ENCODE data around the gene YOD1. TPM values are rescaled to one million over a fixed set of nuclear protein-coding genes. Genes with fewer than 3 reads are reported as not detected.
A peak's percentile ranks its signal among the peaks of the same experiment; 100 is the strongest.

The YOD1 gene
- total and polyA plus RNA-seq, 2 of the 4 experiments (the other 2 are of a cell fraction): 1.8 to 5.4 TPM

DNA sequence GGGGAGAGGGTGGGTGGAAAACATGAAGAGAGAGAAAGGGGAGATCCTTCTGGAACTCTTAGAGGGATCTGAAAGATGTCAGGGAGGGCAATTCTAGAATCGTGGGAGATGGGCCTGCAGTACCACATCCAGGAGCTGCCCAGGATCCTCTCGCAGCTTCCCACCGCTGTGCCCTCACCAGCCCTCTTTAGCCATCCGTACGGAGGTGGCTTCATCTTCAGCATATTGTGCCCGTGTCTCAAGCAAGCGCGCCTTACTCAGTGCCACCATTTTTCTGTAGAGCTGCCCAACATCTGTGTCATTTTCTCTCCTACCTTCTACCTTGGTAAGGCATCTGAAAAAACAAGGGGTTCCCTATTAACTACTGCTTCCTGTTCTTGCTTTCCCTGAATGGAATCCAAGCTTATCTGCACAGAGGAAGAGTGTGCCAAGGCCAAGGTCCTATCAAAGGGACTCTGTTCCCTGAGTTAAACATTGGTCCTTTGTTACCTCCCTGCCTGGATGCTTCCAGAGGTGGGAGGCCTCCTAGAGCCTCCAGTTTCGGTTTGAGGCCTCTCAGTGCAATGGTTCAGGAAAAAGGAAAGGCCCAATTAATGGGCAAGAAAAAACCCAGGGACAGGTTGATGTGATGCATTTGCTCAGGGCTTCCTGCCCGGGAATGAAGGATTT is 41.7 kb downstream of the YOD1 start:
- WGBS, 2 experiments (ENCODE audit: extremely low coverage in 2 of 2, insufficient read length in 1 of 2): 92% methylated on average over 9 of the region's 10 CpGs; no CpG with 5 or more reads in 1 of the 2 experiments
- Histone ChIP-seq H2BK15ac (ENCODE audit: low read depth, low read length) (no peak overlapping the region), H3K4me3 (ENCODE audit: insufficient read depth, low read depth, low read length) (no peak overlapping the region), H3K9ac (ENCODE audit: low read depth, low read length) (no peak overlapping the region), H3K27me3 (ENCODE audit: control insufficient read depth, insufficient read depth, low read length) (peaks cover 6% of the 10 kb centered on the region; the same call in 1 of the 2 replicates), H3K9me1 (ENCODE audit: insufficient read depth, low read length) (peaks cover 6% of the 10 kb centered on the region), H4K5ac (ENCODE audit: low read depth, low read length) (no peak overlapping the region), H2BK120ac (ENCODE audit: low read depth, low read length) (no peak overlapping the region), H3K56ac (ENCODE audit: extremely low read depth, insufficient read depth, low read length) (no peak overlapping the region), H2BK5ac (ENCODE audit: low read depth, low read length, poor library complexity, severe bottlenecking) (no peak overlapping the region), H4K20me1 (ENCODE audit: insufficient read depth, low read length) (no peaks in the 10 kb centered on the region), H3K4me2 (ENCODE audit: low read depth, low read length) (no peak overlapping the region), H2AK9ac (replicated peaks; ENCODE audit: low read depth, low read length, poor library complexity) (no peak overlapping the region), H2AK5ac (ENCODE audit: low read depth, low read length) (0 out of 2 replicates have a peak overlapping the region, but pooled peaks have one; percentile 44), H4K8ac (ENCODE audit: low read depth in 2 of 2, low read length in 2 of 2) (no peak overlapping the region), H4K91ac (ENCODE audit: insufficient read depth, low read depth, low read length) (no peak overlapping the region), H3K4ac (ENCODE audit: low read depth, low read length) (no peak overlapping the region), H3K14ac (replicated peaks; ENCODE audit: low read depth, low read length) (no peak overlapping the region), H3K79me1 (ENCODE audit: low read depth in 1 of 2, low read length in 2 of 2) (no peaks in the 10 kb centered on the region), H2AFZ (replicated peaks; ENCODE audit: low read length, poor library complexity) (peak overlapping the region; percentile 24), H3K27ac (ENCODE audit: insufficient read depth, low read length) (no peak overlapping the region), H3K4me1 (ENCODE audit: control insufficient read depth, insufficient read depth, low read length) (peaks cover 6% of the 10 kb centered on the region), H3K9me3 (ENCODE audit: control insufficient read depth, insufficient read depth, low read length) (no peaks in the 10 kb centered on the region; the same call in 1 of the 2 replicates), H2BK20ac (ENCODE audit: low read depth, low read length) (no peak overlapping the region), H3K23ac (ENCODE audit: low read depth, low read length) (no peak overlapping the region), H3K36me3 (ENCODE audit: control insufficient read depth, insufficient read depth, low read length) (no peaks in the 10 kb centered on the region), H3K18ac (ENCODE audit: low read depth, low read length) (no peak overlapping the region)
- ChIA-PET POLR2A (ENCODE audit: unreplicated experiment) (no interaction called here), CTCF (no interaction called here)
- intact Hi-C loops (cut with micrococcal nuclease): no loop called here
- no TSS peak for BruUV-seq (replicated peaks)
- ATAC-seq (ENCODE audit: low read depth): no peak
- no peak for DNase-seq
- in situ Hi-C loops (cut with MboI; ENCODE audit: low sequenced_read_pairs): no loop called here
- dilution Hi-C loops (cut with HindIII; ENCODE audit: low sequenced_read_pairs, unreplicated experiment): no loop called here
- TF ChIP-seq CHD1 (IDR thresholded peaks at IDR 0.05; ENCODE audit: low read depth, low read length) (no peak), POLR2A (IDR thresholded peaks at IDR 0.05; ENCODE audit: low read depth, low read length) (no peak)

Measured in IMR-90 (cell line).